ENCODE measurements around the gene SYTL2. TPM values are rescaled to one million over a fixed set of nuclear protein-coding genes. Genes with fewer than 3 reads are reported as not detected.

Gene SYTL2
- total RNA-seq, 2 donors from 2014 or later: 1.7 to 3.4 TPM

GRCh38 chr11:85756401-85757200 lies 54.3 kb downstream of the SYTL2 start:
- H3K4me3 Mint-ChIP-seq: no peak overlapping the region
- H3K4me3 ChIP-seq (ENCODE audit: low read length): no peak overlapping the region
- H3K36me3 Mint-ChIP-seq (ENCODE audit: low read depth): no peaks in the 10 kb centered on the region
- no peaks in the 10 kb centered on the region for H3K9me3 ChIP-seq (ENCODE audit: control insufficient read depth, low read length)
- DNase-seq: no peak
- peaks cover 3% of the 10 kb centered on the region for H3K4me1 Mint-ChIP-seq
- peaks cover 32% of the 10 kb centered on the region for H3K27me3 Mint-ChIP-seq (ENCODE audit: insufficient read depth)
- peaks cover 11% of the 10 kb centered on the region for H3K27me3 ChIP-seq (ENCODE audit: control insufficient read depth, insufficient read depth, low read length, poor library complexity, severe bottlenecking)
- no peak for TF ChIP-seq CTCF (conservative IDR thresholded peaks at IDR 0.05)
- H3K9ac ChIP-seq (ENCODE audit: extremely low read depth, low read length, poor library complexity, severe bottlenecking): no peak overlapping the region
- WGBS, 2 experiments (ENCODE audit: insufficient coverage in 1 of 2, insufficient read length in 1 of 2): 94 to 100% methylated on average over 2 to 5 of the region's 6 CpGs
- no peak overlapping the region for H3K27ac ChIP-seq (ENCODE audit: low read depth, low read length)
- H3K27ac Mint-ChIP-seq: no peak overlapping the region
- no peaks in the 10 kb centered on the region for H3K36me3 ChIP-seq (ENCODE audit: control insufficient read depth, insufficient read depth, low read length)
- no peaks in the 10 kb centered on the region for H3K4me1 ChIP-seq (ENCODE audit: control insufficient read depth, insufficient read depth, low read length)
- no peaks in the 10 kb centered on the region for H3K9me3 Mint-ChIP-seq

- Histone ChIP-seq H3K27me3 (ENCODE audit: control insufficient read depth, insufficient read depth, low read length, poor library complexity, severe bottlenecking) (peaks cover 20% of the 10 kb centered on the region), H3K9me3 (ENCODE audit: control insufficient read depth, low read length) (no peaks in the 10 kb centered on the region), H3K9ac (ENCODE audit: extremely low read depth, low read length, poor library complexity, severe bottlenecking) (no peak overlapping the region), H3K36me3 (ENCODE audit: control insufficient read depth, insufficient read depth, low read length) (no peaks in the 10 kb centered on the region), H3K4me3 (ENCODE audit: low read length) (no peak overlapping the region), H3K27ac (ENCODE audit: low read depth, low read length) (no peak overlapping the region), H3K4me1 (ENCODE audit: control insufficient read depth, insufficient read depth, low read length) (no peaks in the 10 kb centered on the region)
- no peak for TF ChIP-seq CTCF (conservative IDR thresholded peaks at IDR 0.05)
- no peak overlapping the region for H3K4me3 Mint-ChIP-seq
- 80% methylated on average over 1 of the region's 1 CpG; no CpG with 5 or more reads in 1 of the 2 experiments for WGBS, 2 experiments (ENCODE audit: insufficient coverage in 1 of 2, insufficient read length in 1 of 2)
- no peak for DNase-seq
- no peak overlapping the region for H3K27ac Mint-ChIP-seq
- H3K27me3 Mint-ChIP-seq (ENCODE audit: insufficient read depth): peaks cover 29% of the 10 kb centered on the region
- no peaks in the 10 kb centered on the region for H3K36me3 Mint-ChIP-seq (ENCODE audit: low read depth)
- peaks cover 3% of the 10 kb centered on the region for H3K4me1 Mint-ChIP-seq
- H3K9me3 Mint-ChIP-seq: no peaks in the 10 kb centered on the region
Observed at GRCh38 chr11:85755701-85756100, 55.2 kb downstream of the SYTL2 start.

- H3K9me3 Mint-ChIP-seq: no peaks in the 10 kb centered on the region
- no peaks in the 10 kb centered on the region for H3K4me1 ChIP-seq (ENCODE audit: control insufficient read depth, insufficient read depth, low read length)
- peaks cover 24% of the 10 kb centered on the region for H3K27me3 ChIP-seq (ENCODE audit: control insufficient read depth, insufficient read depth, low read length, poor library complexity, severe bottlenecking)
- H3K9ac ChIP-seq (ENCODE audit: extremely low read depth, low read length, poor library complexity, severe bottlenecking): no peak overlapping the region
- no peak for DNase-seq
- H3K4me3 ChIP-seq (ENCODE audit: low read length): no peak overlapping the region
- TF ChIP-seq CTCF (conservative IDR thresholded peaks at IDR 0.05): no peak
- no peak overlapping the region for H3K27ac ChIP-seq (ENCODE audit: low read depth, low read length)
- no peak overlapping the region for H3K27ac Mint-ChIP-seq
- H3K4me3 Mint-ChIP-seq: no peak overlapping the region
- H3K4me1 Mint-ChIP-seq: peaks cover 1% of the 10 kb centered on the region
- 83 to 91% methylated on average over 1 to 2 of the region's 2 CpGs for WGBS, 2 experiments (ENCODE audit: insufficient coverage in 1 of 2, insufficient read length in 1 of 2)
- H3K27me3 Mint-ChIP-seq (ENCODE audit: insufficient read depth): peaks cover 32% of the 10 kb centered on the region
- no peaks in the 10 kb centered on the region for H3K36me3 ChIP-seq (ENCODE audit: control insufficient read depth, insufficient read depth, low read length)
- H3K36me3 Mint-ChIP-seq (ENCODE audit: low read depth): no peaks in the 10 kb centered on the region
- no peaks in the 10 kb centered on the region for H3K9me3 ChIP-seq (ENCODE audit: control insufficient read depth, low read length)
Observed at GRCh38 chr11:85755285-85755684, 55.7 kb downstream of the SYTL2 start.

Data from endodermal cell (in vitro differentiated cells).